HS-27A (cell line): ENCODE results near the gene OPCML.

Experiments used
- DNase-seq: peaks from one replicate; pipeline ENCODE4 v3.0.0-alpha.2; 2012; ENCODE audit warnings: low read depth, missing footprints

Gene OPCML

GRCh38 chr11:132471466-132471865 lies 1060.8 kb downstream of the OPCML start:
- DNase-seq = no peak

DNA sequence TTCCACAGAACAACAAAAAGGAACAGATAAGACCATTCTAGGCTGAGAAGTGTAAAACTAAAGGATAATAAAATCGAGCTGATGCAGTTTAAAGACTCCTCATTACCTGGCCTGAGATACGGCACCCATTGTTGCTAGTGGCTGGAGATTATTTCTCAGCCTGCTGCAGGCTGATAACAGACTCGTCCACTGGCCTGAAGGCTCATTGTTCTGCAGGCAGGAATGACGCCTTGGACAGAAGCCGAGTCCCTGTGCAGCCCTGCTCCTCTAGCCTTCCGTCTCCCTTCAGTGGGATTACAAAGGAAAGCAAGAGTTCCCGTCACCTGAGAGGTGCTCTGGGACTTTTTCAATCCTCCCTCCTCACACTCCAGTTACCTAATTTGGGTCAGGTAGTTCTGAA lies 1065.3 kb downstream of the OPCML start:
- DNase-seq = no peak

- no peak for DNase-seq
Measured at GRCh38 chr11:132464939-132465338, 1067.4 kb downstream of the OPCML start.

DNA sequence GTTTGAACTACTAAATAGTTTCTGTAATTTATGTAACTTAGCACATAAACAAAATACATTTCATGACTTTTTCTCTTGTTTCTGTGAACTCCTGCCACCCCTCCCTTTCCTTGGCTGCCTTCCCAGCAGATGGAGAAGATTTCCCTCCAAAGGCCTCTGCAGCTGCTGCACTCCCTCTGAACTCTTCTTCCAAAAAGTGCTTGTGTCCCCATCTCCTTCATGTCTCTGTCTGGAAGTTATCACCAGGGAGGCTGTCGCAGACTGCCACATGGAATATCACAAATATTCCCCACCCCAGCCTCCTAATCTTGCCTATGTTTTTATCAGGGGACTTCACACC lies 1068.3 kb downstream of the OPCML start:
- DNase-seq = no peak

DNA sequence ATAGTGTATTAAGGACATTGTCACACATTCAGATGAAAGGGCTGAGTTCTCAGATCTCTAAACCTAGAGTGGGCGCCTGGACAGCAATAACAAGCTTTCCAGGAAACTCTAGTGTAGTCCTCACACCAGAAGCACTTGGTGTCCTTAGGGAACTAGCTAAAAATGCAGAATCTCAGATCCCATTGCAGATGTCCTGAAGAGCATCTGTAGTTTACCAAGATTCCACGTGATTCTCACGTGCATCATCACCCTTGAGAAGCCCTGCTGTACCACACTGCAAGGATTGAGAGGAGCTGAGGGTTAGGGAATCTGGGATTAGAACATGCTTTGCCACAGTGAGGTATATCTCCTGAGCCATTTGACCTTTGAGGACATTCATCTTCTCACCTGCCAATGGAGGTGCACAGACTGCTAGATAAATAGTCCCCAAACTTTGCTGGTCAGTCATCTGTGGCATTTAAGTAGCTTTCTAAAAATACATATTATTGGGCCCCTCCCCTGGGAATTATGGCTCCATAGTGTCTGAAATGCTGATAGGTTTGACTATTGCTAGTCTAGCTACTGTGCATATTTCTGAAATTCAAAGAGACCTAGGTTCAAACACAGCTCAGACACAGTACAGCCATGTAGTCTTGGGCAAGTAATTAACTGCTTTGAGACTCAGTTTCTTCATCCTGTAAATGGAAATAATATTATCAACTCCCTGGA lies 1068.9 kb downstream of the OPCML start:
- DNase-seq = no peak

DNA sequence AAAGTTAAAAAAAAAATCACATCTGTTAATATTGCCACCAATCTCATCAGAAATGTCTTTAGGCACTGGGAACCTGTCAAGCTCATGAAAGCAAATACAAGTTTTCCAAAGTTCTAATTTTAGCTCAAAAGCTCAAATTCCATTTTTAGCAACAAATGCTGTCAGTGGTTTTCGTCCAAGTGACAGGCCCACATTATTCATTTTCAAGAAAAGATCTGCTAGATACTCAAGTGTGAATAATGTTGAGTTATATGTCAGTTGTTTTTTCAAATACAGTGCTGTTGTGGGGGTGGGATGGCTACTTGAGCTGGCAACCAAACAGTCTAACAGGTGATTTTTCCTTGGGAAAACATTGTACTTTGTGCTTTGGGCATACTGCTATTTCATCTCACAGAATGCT lies 1072.6 kb downstream of the OPCML start:
- DNase-seq = no peak

DNA sequence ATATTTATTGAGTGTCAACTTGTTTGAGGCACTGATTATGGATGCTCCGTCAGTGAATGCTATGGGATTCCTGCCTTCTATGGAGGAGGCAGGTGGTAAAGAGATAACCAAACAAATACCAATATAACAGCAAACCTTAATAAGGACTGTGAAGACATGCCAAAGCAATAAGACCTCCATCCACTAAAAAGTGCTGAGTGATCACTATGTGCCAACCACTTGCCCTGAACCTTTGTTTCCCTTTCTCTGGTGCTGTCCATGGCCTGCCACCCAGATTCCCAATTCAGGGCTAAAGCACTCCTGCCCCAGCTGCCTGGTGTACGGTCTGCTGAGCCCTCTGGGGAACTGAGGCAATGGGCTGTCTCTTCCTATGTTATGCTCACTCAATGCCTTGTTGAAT lies 1074.9 kb downstream of the OPCML start:
- no peak for DNase-seq

DNA sequence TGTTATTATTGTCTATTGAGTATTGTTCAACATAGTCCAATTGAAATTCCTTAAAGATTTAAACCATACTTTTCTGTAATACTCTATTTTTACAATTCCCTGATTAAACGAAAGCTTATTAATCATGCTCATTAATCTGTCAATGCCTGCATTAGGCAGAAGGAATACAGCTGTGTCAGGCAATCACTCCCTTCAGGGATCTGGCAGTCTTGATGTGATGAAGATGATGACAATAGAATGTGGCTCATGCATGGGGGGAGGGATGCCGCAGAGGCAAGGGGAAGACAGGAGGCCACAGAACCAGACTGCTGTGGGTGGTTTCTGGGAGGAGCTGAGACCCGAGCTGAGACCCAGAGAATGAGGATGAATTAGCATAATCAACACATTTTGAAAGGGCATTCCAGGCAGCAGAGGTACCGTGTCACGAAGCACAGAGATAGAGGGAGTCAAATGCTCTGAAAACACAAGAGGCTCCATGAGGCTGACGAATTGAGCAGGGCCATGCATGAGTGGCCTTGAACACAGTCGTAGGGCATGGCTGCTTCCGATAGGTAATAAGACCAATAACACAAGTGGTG lies 1075.5 kb downstream of the OPCML start:
- no peak for DNase-seq

GRCh38 chr11:132455044-132455443 lies 1077.3 kb downstream of the OPCML start:
- DNase-seq = no peak

DNA sequence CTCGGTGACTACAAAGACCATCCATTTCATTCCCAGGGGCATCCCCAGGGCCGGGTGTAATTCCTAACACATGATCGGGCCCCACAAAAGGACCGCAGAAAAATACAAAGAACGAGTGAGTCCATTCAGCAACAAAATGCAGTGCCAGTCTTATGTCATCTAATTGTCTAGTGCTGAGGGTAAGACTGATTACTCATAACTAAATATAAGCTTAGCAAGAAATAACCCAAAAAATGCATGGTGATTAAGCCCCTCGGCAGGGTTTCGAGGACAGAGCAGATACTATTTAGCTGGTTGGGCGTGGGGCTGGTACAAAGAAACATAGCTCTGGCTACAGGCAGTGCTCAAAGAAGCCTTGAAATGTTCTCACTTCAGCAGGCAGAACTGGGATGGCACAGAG lies 1078.9 kb downstream of the OPCML start:
- no peak for DNase-seq

- DNase-seq = no peak
Measured at GRCh38 chr11:132452616-132453015, 1079.7 kb downstream of the OPCML start.

DNA sequence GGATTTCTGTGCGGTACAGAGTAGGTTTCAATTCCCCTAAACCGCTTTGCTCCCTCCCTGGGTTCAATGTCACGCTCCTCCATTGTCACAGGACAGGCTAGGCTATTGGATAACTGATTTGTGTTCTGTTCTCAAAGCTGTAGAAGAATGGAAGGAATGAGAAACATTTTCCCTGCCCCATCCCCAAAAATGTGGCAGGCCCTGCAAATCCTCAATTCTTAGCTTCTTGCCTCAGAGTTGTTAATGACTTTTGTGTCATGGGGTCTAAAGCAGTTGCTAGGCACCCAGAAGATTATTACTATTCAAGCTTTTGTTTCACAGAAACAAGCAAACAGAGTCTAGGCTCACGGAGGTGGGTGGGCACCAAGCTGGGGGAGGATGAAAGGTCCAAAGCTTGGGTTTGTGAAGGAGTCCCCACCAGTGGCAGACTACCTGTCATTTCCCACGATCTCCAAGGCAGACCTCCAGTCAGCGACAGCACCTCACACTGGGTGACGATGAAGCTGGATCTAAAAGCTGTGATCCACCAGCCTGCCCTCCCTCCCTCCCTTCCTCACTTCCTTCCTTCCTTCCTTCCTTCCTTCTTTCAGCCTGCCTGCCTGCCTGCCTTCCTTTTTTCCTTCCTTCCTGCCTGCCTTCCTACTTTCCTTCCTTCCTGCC lies 1080.2 kb downstream of the OPCML start:
- DNase-seq = no peak

- DNase-seq = no peak
Measured at GRCh38 chr11:132450631-132451030, 1081.7 kb downstream of the OPCML start.

- DNase-seq = peak; percentile 24
Measured at GRCh38 chr11:132448334-132448995, 1083.8 kb downstream of the OPCML start.

GRCh38 chr11:132447761-132448160 lies 1084.5 kb downstream of the OPCML start:
- DNase-seq = no peak

DNA sequence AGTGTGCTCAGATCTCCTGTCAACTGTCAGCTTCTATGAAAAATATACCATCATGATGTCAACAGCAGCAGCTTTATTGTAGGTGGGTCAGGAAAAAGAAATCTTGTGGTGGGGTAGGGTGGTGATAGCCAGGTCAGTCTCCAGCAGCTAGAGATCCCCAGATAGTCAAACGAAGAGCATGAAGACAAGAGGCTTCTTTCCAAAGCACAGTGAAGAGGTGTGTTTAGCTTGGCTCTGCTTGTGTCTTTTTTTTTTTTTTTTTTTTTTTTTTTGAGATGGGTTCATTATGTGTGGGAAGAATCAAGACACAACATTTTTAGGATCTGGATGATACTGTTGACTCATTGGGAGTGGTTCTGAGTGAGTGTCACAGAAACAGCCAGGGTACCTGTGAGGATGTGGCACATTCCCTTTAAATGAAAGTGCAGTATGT lies 1086.4 kb downstream of the OPCML start:
- DNase-seq = no peak

DNA sequence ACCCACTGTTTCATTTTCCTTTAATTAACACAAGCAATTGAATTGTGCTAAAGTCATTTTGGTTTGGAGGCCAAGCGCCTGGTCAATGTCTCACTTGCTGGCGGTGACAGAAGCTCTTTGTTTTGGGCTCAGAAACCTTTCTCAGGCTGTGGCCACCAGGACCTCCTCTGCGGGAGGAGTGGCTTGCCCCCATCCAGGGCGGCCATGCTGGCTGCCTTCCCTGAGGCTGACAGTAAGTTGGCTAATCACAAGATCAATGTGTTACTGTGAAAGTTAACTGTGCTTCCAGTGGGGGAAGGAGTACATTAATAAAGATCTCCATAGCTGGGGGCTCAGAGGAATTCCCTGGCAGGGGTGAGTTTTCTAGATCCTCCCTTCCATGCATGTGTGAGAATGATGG lies 1087.4 kb downstream of the OPCML start:
- no peak for DNase-seq

GRCh38 chr11:132439711-132440255 lies 1092.5 kb downstream of the OPCML start:
- no peak for DNase-seq

DNA sequence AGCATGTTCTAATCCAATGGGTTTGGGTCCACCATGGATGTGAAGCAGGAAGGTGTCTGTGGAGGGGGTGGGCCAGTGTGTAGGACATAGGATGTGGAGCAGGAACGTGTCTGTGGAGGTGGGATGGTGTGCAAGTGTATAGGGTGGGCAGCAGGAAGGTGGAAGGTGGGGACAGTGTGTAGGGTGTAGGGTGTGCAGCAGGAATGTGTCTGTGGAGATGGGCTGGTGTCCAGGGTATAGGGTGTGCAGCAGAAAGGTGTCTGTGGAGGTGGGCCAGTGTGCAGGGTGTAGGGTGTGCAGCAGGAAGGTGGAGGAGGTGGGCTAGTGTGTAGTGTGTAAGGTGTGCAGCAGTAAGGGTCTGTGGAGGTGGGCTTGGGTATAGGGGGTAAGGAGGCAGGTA lies 1093.9 kb downstream of the OPCML start:
- DNase-seq = no peak

DNA sequence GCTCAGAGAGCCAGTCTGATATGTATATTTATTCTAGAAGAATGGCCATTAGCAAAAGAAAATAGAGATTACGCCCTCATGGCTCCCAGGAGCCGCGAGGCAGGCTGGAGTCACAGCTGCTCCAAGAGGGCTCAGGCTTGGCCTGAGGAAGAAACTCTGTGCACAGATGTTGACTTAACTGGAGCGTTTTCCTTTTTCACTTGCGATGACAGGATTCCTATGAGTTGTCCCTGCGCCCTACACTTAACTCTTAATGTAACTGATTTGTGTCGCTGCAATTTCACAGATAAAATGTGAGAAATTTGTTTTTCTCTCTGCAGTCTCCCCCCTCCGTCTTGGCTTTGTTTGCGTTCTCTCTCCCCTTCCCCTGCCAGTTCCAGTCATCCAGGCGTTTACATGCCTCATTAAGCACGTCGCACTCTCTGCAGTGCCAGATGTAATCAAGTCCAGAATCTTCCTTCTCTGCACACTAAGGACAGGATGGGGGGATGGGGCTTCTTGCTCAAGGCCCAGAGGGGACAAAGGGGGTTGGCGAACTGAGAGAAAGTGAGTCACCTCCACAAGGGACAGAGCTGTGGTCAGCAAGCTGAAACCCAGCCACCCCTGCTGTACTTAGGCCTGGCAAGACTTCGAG lies 1101.8 kb downstream of the OPCML start:
- no peak for DNase-seq

- DNase-seq = no peak
Measured at GRCh38 chr11:132429685-132430084, 1102.6 kb downstream of the OPCML start.

DNA sequence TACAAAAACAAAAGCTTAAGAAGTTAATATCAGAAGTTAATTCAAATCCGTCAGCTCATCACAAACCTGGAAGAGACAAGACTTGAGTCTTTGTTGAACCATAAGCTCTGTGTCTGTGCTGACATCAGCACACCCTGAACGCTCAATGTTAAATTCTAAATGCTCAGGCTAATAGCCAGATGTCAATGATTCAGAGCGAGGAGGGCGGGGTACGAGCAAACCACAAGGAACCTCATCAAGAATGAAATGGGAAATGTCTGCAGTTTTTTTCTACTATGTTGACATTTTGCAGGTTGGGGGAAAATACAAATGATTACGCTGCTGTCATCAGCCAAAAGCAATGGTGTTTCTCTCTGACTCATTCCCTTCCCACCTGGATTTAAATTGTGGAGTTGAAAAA lies 1104.7 kb downstream of the OPCML start:
- no peak for DNase-seq
